ENCODE data around the gene PCYT1A.

The PCYT1A gene

DNA sequence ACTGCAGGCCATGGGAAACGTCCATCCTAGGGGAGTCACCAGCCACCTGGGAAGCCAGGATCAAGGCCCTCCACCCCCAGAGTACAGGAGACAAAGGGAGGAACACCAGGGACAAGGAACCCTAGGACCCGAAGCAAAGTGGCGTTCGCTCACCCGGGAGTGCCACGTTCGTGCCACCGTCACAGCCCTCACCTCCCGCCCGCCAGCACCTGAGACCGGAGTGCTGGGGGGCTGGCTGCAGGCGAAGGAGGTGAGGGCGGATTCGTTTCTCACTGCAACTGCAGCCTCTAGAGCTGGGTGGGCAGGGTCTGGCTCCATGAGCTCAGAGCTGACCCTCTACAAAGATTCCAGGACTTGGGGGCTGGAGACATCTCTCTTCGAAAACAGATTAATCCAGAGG, 102.6 kb downstream of the PCYT1A start:
- no peak for TF ChIP-seq SIN3A (IDR thresholded peaks at IDR 0.05; ENCODE audit: borderline replicate concordance, insufficient read depth, low read length)
- TF ChIP-seq FOXP2 (optimal IDR thresholded peaks at IDR 0.05; ENCODE audit: borderline replicate concordance, extremely low read depth, extremely low read length, insufficient read depth) = no peak
- no peak for TF ChIP-seq POLR2AphosphoS5 (IDR thresholded peaks at IDR 0.05; ENCODE audit: low read depth, low read length)
- TF ChIP-seq TAF1 (IDR thresholded peaks at IDR 0.05; ENCODE audit: borderline replicate concordance, insufficient read depth, low read length) = no peak
- TF ChIP-seq, protein P1, sequence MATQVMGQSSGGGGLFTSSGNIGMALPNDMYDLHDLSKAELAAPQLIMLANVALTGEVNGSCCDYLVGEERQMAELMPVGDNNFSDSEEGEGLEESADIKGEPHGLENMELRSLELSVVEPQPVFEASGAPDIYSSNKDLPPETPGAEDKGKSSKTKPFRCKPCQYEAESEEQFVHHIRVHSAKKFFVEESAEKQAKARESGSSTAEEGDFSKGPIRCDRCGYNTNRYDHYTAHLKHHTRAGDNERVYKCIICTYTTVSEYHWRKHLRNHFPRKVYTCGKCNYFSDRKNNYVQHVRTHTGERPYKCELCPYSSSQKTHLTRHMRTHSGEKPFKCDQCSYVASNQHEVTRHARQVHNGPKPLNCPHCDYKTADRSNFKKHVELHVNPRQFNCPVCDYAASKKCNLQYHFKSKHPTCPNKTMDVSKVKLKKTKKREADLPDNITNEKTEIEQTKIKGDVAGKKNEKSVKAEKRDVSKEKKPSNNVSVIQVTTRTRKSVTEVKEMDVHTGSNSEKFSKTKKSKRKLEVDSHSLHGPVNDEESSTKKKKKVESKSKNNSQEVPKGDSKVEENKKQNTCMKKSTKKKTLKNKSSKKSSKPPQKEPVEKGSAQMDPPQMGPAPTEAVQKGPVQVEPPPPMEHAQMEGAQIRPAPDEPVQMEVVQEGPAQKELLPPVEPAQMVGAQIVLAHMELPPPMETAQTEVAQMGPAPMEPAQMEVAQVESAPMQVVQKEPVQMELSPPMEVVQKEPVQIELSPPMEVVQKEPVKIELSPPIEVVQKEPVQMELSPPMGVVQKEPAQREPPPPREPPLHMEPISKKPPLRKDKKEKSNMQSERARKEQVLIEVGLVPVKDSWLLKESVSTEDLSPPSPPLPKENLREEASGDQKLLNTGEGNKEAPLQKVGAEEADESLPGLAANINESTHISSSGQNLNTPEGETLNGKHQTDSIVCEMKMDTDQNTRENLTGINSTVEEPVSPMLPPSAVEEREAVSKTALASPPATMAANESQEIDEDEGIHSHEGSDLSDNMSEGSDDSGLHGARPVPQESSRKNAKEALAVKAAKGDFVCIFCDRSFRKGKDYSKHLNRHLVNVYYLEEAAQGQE (IDR thresholded peaks at IDR 0.05; ENCODE audit: insufficient read depth in 1 of 2, low read depth in 2 of 2, low read length in 2 of 2) = no peak

DNA sequence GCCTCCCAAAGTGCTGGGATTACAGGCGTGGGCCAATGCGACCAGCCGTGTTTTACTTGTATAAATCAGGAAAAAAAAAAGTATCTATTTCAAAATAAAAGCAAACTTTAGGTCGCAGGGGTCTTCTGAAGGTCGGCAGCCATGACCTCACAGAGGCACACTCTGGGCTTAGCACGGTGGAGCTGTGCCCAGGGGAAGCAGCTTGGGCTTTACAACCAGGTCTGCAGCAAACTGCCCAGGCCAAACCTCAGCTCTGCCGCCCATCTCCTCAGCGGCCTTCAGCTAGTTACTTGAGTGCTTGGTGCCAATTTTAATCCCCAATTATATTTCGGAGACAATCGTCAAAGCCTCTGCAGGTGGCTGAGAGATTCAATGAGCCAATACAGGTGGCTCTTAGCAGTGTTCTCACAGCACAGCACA, 106.4 kb downstream of the PCYT1A start:
- TF ChIP-seq, protein P1 (IDR thresholded peaks at IDR 0.05; ENCODE audit: insufficient read depth in 1 of 2, low read depth in 2 of 2, low read length in 2 of 2) = no peak
- TF ChIP-seq POLR2AphosphoS5 (IDR thresholded peaks at IDR 0.05; ENCODE audit: low read depth, low read length) = no peak
- no peak for TF ChIP-seq TAF1 (IDR thresholded peaks at IDR 0.05; ENCODE audit: borderline replicate concordance, insufficient read depth, low read length)
- TF ChIP-seq FOXP2 (optimal IDR thresholded peaks at IDR 0.05; ENCODE audit: borderline replicate concordance, extremely low read depth, extremely low read length, insufficient read depth) = no peak
- TF ChIP-seq SIN3A (IDR thresholded peaks at IDR 0.05; ENCODE audit: borderline replicate concordance, insufficient read depth, low read length) = no peak

DNA sequence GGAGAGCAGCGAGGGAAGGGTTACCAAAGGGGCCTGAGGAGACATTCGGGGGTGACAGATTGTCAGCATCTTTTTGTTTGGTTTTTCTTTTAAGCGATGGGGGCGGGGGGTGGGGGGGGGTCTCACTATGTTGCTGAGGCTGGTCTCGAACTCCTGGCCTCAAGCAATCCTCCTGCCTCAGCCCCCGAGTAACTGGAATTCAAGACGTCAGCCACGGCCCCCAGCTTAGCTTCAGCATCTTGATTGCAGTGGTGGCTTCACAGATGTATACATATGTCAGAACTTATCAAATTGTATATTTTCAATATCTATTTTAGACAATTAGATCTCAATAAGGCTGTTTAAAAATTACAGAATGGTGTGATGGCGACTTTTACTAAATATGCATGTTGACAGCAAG, 107.2 kb downstream of the PCYT1A start:
- no peak for TF ChIP-seq TAF1 (IDR thresholded peaks at IDR 0.05; ENCODE audit: borderline replicate concordance, insufficient read depth, low read length)
- TF ChIP-seq SIN3A (IDR thresholded peaks at IDR 0.05; ENCODE audit: borderline replicate concordance, insufficient read depth, low read length) = no peak
- no peak for TF ChIP-seq FOXP2 (optimal IDR thresholded peaks at IDR 0.05; ENCODE audit: borderline replicate concordance, extremely low read depth, extremely low read length, insufficient read depth)
- no peak for TF ChIP-seq POLR2AphosphoS5 (IDR thresholded peaks at IDR 0.05; ENCODE audit: low read depth, low read length)
- TF ChIP-seq, protein P1 (IDR thresholded peaks at IDR 0.05; ENCODE audit: insufficient read depth in 1 of 2, low read depth in 2 of 2, low read length in 2 of 2) = no peak
